Effector CD8-positive, alpha-beta T cell (primary cell): ENCODE results near the gene SPSB1.
"Not testable (repeated sequence)": the region's sequence is repeated elsewhere in the genome, so short reads cannot be mapped to it uniquely, and the experiment has no call there.

Source experiments
- DNase-seq: peaks from one replicate; lab custom pipeline; 2025; lab: John Stamatoyannopoulos, UW

Gene SPSB1

DNA sequence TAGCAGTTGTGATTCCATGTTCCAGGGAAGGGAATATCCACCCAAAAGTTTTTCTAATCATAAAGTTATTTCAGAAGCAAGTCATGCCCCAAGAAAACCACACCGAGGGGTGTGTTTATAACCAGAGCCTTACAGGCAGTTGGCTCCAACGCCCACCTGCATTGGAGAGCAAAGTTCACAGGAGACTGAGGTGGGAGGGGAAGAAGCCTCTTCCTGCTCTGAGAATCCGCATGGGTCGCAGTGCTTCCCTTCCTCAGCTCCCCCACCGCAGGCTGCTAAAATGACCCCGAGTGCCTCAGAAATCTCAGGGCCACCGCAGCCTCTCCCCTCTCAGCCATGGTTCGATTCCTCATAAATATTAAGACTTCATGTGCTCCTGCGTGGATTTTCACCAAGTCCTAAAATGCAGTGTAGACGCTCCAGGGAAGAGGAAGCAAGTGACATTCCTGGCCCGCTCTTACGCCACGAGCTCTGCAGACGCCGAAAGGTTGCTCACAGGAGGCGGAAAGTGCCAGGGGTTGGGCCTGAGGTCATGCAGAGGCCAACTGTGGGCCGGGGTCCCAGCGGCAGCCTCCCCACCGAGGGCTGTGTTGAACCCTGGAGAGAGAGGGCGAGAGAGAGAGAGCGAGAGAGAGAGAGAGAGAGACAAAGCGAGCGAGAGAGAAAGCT, 13.4 kb upstream of the SPSB1 start:
- DNase-seq: no peak

DNA sequence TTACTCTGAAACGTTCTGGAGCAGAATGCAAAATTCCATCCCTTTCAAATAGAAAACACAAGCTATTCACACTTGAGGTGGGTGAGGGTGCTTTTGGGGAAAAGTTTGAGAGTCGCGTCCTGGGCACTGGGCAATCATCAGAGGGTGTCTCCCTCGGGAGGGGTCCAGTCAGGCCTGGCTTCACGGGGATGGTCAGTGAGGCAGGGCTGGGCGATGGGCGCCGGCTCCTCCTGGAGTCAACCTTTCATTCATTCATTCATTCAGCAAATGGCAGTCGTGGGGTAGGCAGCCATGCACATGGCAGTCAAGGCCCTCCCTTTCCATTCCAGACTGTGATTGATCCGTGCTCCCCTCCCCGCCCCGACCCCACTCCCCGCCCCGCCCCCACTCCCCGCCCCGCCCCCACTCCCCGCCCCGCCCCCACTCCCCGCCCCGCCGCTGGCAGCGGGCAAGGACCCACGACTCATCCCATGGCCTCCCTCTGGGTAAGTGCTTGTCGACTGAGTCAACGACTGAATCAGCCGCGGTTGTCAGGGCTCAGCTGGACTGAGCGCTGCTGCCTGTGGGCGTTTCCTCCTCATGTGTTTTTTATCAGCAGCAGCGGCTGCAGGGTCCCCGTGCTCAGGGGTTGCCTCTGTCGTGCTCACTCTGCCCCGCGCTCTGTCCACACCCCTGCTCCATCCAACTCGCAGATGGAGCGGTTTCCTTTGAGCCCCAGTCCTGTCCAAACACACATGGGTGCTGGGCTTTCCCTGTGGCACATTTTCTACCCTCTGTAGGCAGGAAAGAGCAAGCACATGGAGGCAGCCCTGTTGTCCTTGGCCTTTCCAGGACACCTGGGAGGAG, 12.5 kb upstream of the SPSB1 start:
- no peak for DNase-seq

DNA sequence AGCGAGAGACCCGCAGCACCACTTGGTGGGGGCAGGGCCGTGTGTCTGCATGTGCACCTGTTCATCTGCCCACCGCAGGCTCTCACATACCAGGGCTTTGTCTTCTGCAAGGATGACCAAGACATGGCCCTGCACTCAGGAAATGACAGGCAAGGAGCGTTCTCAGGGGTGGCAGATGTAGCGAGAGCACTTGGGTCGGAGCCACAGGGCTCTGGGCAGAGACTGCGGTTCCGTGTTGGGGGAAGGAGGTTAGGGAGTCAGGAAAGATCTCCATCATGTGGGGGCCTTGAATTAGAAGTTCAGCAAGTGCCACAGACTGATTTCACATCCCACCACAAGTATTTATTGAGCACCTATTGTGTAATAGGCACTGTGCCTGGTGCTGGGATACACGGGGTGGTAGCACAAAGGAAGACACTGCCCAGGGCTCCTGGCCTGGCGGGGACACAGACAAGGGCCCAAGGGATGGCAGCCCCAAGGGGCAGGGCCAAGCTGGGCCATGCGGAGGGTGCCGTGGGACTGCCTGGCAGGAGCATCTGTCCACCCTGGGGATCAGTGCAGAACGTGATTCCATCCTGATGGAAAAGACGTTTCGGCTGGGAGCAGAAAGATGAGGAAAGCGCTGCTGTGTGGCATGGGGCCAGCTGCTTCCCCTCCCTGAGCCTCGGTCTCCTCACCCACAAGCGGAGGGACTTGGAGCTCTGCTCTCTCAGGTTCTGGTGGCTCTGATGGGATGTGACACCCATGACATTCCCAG, 11.4 kb upstream of the SPSB1 start:
- DNase-seq: no peak

DNA sequence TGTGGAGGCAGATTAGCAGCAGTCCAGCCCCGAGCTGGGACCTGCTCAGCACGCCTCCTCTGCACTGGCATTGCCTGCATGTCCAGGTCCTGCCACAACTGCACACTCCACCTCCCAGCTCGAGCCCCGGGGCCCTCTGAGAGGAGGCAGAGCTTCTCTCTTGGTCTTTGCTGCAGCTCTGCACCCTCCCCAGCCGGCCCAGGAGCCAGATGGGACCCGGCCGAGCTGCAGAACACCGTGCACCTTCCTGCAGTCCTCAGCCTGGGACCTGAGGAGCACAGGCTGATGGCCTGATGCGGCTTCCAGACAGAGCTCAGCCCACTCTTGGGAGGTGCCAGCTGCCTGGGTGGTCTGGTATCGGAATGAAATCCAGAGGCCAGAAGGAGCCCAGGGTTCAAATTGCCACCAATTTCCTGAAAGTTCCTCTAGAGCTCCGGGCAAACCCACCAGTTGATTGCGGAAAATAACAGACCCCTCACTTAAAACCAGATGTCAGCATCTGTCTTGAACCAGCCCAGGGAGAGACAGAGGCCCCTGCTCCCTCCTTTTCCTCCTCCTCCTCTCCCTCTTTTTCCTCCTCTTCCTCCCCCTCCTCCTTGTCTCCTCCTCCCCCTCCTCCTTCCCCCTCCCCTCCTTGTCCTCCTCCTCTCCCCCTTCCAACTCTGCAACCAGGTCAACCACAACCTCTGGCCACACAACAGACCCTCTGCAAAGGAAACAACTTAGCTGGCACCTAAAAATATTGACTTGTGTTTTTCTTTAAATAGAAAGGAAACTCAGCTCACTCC, 10.6 kb upstream of the SPSB1 start:
- DNase-seq: no peak

DNA sequence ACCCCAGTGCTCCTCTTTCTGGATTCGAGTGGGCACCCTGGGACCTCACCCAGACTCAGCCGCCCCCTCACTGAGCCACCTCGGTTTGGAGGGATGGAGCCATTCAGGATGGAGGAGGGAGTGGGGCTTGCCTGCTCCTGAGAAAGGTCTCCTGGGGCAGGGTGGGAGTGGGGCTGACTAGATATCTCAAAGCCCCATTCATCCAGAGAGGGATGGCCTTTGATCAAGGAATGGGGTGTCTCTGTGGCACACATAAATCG, 10.1 kb upstream of the SPSB1 start:
- DNase-seq: no peak

DNA sequence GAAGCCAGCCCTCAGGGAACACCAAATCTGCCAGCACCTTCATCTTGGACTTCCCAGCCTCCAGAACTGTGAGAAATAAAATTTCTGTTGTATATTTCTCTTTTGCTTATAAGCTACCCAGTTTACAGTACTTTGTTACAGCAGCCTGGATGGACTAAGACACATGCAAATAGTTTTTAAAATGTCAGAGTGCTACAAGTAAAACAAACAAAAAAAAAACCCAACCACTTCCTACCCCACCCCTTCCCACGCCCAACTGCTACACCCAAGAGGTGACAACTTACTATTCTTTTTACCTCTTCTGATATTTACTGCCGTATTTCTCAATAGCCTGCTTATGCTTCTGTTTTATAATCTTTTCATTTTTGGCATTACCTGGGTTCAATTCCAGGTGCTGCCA, 8.6 kb upstream of the SPSB1 start:
- DNase-seq: no peak

- no peak for DNase-seq
These were observed 6.1 kb upstream of the SPSB1 start for GRCh38 chr1:9286556-9286955.

DNA sequence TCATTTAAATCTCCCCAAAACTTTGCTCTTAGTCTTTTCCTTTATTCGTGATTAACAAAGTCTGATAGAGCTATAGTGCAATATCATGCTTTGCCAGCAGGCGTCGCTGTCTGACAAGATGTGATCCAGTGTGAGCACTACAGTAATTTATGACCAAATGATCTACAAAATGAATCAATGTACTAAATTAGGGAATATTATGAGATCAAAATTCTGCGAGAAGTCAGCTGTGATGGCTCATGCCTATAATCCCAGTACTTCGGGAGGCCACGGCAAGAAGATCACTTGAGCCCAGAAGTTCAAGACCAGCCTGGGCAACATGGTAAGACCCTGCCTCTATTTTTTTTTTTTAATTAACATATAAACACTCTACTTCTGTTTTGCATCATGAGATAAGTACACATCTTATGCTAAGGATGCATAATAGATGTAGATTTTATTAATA, 3.6 kb upstream of the SPSB1 start:
- peak; percentile 82 for DNase-seq

DNA sequence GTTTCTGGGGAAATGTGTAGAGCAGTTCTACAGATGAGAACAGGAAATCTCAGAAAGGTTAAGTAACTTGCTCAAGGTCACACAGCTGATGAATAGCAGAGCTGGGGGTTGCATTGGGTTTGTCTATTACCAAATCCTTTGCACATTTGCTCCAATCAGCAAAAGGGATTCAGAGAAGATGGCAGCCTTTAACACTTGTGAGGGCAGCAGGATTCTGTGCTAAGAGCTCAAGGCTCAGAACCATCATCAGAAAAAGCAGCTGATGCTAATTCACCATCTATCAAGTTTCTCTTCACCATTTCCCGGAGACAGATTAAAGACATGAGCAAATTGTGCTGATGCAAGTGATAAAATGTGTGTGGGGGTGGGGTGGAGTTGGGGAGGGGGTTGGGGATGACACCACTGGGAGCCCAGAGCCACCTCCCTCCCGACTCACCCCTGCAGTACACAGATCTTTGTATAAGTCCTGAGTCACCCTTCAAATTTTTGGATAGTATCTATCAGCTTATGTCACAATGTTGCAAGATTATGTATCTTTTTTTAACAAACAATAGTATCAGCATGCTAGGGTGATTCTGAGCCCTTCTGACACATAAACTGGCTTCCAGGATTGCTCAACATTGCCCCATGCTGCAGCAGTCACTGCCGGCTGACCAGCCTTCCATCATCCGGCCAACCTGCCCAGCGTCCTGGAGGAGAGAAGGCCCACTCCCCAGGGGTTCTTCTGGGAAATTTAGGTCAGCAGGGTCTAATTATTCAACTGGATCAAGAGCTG, 2.8 kb upstream of the SPSB1 start:
- no peak for DNase-seq

GRCh38 chr1:9291914-9292360, 757 bp upstream of the SPSB1 start:
- DNase-seq: no peak

DNA sequence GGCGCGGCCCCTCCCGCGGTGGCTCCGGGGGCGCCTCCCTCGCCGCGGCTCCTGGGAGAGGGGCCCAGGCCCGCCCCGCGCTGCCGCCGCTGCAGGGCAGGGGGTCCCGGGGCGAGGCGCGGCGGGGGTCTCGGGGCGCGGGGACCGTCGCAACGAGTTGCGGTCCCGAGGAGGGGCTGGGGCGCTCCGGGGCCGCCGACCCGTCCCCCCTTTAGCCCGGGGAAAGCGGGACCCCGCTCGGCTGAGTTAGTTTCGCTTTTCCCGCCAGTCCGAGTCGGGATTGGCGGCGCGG, 493 bp downstream of the SPSB1 start:
- DNase-seq: no peak

GRCh38 chr1:9293533-9294404, 1.1 kb downstream of the SPSB1 start:
- peak; percentile 8 for DNase-seq

DNA sequence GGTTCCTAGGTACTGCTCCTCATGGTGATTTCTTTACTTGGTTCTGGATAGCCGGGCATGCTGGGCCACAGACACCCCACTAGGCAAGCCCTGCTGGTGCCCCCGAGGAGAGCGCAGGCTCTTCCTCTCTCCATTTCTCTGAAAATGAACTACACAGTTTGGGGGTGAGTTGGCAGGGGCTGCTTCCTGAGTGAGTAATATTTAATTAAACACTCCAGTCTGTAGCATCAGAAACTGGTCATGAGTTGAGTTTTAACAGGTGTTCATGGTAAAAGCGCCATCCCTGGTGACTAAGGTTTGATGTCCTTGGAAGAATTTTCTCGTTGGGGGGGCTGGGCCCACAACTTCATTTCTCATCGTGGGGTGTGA, 1.7 kb downstream of the SPSB1 start:
- DNase-seq: no peak

DNA sequence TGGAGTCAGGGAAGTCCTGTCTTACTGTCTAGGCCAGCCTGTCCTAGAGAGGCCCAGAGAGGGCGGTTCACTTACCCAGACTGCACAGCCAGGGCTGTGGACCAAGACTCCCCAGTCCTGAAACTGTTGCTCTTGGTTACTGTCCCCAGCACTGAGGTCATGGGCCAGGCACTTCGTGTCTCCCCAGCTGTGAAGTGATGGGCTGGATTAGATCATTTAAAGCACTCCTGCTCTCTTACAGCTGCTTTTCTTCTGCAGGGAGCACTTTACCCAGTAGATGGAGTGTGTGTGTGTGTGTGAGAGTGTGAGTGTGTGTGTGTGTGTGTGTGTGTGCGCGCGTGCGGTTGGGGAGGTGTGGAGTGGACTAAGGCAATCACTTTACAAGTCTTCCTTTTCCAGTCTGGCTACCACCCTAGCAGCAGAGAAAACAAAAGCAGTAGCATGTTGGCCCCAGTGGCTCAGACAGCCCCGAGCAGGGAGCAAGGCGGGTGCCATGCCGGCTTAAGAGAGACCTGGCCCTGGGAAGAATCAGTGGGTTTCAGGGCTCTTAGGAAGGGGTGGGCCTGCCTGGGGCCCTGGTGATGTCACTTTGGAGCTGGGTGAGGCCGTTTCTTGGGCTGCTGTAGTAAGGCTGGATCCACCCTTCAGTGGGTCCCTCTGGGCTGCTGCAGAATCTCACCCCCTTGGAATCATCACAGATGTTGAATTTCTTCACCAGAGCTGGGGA, 2.4 kb downstream of the SPSB1 start:
- no peak for DNase-seq

DNA sequence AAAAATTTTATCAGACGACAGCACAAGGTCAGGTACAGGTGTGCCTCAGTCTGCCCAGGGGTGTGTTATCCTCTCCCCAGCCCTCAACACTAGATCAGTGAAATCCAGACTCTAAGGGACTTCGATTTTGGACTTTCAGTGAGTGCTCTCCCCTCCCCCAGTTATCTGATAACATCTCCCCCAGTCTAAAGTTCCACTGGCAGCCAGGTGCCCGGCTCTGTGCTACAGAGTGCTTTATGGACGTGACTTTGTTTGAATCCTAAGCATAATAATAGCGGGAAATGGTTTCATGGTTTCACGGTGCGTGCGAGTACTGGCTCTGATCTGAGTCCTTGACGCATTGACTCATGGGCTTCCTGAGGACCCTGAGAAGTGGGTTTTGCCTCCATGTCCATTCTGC, 3.2 kb downstream of the SPSB1 start:
- no peak for DNase-seq

DNA sequence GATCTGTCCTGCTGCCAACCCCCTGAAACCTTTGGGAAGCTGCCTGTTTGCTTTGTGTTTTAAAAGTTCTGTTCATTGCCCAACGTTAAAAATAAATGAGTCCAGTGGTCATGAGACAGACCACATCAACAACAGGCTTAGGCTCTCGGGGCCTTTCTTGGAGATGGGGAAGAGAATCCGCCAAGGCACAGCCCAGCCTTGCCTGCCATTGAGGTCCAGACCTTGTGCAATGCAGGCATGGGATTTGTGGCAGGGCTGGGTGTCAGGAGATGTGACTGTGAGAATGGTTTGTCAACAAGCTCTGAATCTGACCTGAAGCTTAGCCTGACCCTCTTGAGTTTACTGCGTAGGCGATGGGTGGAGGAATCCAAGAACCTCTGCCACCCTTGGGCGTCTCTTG, 4.2 kb downstream of the SPSB1 start:
- DNase-seq: no peak

DNA sequence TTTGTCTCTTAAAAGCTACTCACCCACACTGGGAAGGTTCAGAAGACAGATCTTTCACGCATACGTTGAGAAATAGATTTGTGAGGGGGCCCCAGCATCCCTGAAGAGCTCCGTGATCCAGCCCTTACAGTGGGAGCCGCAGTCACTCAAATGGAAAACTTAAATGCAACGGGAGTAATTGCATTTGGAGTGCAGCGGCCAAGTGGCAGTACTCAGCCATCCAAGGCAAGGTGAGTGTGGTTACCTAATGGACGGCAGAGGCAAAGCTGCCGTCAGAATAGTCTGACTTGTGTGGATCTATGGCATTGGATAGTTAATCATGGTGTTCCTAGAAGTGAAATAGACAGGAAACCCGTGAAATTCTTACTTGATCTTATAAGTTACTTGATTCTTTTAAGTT, 5.1 kb downstream of the SPSB1 start:
- DNase-seq: no peak

GRCh38 chr1:9298282-9298681, 5.6 kb downstream of the SPSB1 start:
- no peak for DNase-seq

DNA sequence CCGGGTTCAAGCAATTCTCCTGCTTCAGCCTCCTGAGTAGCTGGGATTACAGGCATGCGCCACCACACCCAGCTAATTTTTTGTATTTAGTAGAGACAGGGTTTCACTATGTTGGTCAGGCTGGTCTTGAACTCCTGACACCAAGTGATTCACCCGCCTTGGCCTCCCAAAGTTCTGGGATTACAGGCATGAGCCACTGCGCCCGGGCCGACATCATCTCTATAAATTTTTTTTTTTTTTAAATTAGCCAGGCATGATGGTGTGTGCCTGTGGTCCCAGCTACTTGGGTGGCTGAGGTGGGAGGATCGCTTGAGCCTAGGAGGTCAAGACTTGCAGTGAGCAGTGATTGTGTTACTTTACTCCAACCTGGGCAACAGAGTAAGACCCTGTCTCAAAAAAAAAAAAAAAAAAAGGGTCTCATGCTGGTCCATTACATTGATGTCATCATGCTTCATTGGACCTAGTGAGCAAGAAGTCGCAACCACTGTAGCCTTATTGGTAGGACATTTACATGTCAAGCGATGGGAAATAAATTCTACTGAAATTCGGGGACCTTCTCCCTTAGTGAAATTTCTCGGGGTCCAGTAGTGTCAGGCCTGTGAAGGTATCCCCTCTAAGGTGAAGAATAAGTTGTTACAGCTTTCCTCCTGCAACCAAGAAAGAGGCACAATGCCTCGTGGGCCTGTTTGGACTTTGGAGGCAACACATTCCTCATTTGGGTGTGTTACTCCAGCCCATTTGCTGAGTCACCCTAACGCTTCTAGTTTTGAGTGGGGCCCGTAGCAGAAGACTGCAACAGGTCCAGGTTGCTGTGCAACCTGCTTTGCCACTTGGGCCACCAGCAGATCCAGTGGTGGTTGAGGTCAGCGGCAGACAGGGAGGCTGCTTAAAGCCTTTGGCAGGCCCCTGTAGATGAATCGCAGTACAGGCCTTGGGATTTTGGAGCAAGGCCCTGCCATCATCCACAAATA, 7.2 kb downstream of the SPSB1 start:
- not testable (repeated sequence) for DNase-seq
